HG02938 (cell line): ENCODE measurements around the gene UIMC1.
"Not testable (repeated sequence)": the region's sequence is repeated elsewhere in the genome, so short reads cannot be mapped to it uniquely, and the experiment has no call there.

Source experiments
- ATAC-seq: cut with Tn5 transposase; IDR thresholded peaks from one replicate; pipeline ENCODE4 v1.9.1; 2021; ENCODE audit warnings: mild to moderate bottlenecking, moderate library complexity; ENCODE audit not compliant: unreplicated experiment

Gene UIMC1

DNA sequence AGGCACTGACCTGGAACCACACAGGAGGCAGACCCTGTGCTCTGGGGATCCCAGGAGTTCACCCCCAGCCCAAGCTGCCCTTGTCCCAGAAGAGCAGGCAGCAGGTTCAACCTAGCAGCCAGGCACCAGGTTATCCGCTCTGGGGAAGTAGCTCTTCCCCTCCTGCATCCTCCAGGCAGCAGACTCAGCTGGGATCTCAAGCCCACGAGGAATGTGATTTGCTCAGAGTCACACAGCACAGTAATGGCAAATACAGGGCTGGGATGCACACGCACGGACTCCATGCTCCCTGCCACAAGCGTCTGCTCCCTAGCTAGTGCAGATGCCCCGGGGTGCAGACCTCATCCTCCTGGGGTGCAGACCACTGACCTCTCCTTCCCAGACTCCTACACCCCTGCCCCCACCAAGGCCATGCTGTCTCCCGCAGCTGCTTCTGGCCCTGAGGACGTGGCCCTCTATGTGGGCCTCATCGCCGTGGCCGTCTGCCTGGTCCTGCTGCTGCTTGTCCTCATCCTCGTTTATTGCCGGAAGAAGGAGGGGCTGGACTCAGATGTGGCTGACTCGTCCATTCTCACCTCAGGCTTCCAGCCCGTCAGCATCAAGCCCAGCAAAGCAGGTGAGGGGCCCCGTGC, 132.9 kb downstream of the UIMC1 start:
- no peak for ATAC-seq

DNA sequence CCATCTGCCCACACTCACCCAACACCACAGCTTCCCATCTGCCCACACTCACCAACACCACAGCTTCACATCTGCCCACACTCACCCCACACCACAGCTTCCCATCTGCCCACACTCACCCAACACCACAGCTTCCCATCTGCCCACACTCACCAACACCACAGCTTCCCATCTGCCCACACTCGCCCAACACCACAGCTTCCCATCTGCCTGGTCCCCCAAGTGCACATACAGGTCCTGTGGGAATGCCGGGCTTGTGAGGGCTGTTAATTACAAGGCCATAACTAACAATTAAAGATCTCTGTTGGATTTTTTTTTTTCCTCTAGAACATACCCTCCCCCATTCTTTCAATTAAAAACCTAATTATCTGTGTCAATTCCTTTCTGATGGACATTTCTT, 133.6 kb downstream of the UIMC1 start:
- ATAC-seq = not testable (repeated sequence)

DNA sequence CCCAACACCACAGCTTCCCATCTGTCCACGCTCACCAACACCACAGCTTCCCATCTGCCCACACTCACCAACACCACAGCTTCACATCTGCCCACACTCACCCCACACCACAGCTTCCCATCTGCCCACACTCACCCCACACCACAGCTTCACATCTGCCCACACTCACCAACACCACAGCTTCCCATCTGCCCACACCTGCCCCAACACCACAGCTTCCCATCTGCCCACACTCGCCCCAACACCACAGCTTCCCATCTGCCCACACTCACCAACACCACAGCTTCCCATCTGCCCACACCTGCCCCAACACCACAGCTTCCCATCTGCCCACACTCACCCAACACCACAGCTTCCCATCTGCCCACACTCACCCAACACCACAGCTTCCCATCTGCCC, 134.0 kb downstream of the UIMC1 start:
- ATAC-seq = not testable (repeated sequence)

DNA sequence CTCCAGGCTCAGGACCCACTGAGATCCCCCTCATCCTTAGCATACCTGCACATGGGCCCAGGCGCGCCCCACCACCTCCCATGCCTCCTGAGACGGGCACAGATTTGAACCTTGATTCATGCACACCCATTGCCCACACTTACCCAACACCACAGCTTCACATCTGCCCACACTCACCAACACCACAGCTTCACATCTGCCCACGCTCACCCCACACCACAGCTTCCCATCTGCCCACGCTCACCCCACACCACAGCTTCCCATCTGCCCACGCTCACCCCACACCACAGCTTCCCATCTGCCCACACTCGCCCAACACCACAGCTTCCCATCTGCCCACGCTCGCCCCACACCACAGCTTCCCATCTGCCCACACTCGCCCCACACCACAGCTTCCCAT, 135.9 kb downstream of the UIMC1 start:
- not testable (repeated sequence) for ATAC-seq

DNA sequence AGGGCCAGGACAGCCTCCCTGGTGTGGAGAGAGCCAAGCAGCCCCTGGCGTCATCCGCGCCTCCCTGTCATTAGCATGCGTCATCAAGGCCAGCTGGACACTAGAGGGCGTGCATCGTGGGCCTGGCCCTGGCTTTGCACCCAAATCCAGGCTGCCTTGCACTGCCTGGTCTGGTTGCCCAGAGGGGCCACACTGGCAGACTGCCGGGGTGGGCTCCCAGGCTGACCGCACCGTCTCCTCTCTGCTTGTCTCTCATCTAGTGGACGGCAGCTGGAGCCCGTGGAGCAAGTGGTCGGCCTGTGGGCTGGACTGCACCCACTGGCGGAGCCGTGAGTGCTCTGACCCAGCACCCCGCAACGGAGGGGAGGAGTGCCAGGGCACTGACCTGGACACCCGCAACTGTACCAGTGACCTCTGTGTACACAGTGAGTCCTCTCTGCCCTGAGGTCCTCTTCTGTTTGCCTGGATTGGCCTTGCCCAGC, 136.4 kb downstream of the UIMC1 start:
- ATAC-seq = no peak

DNA sequence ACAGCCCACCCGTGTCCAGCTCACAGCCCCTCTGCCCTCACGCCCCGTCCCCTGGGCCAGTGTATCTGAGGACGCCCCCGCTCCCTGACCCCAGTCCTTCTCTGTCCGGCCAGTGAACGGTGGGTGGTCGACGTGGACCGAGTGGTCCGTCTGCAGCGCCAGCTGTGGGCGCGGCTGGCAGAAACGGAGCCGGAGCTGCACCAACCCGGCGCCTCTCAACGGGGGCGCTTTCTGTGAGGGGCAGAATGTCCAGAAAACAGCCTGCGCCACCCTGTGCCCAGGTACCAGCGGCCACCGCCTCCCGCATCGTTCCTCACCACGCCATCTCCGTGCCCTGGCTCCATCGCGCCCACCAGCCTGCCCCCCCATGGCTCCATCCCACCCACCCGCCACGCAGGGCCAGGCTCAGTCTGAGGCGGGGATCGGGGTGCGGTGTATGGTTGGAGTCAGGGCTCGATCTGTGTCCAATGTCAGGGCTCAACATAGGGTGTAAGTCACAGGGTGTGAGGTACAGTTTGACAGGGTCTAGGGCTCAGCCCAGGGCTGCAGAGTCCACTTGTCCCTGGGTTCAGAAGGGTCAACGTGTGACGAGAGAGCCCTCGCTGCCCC, 137.0 kb downstream of the UIMC1 start:
- no peak for ATAC-seq

DNA sequence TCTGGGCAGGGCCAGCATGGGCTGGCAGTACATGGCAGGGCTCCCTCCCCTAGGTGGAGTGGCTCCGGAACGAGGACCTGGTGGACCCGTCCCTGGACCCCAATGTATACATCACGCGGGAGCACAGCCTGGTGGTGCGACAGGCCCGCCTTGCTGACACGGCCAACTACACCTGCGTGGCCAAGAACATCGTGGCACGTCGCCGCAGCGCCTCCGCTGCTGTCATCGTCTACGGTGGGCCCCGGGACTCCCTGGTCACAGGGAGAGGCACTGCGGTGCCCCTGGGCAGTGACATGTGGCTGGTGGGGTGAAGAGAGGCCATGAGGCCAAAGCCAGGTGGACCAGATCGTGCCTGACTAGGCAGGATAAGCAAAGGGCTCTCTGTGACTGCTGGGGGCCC, 137.8 kb downstream of the UIMC1 start:
- ATAC-seq = no peak

DNA sequence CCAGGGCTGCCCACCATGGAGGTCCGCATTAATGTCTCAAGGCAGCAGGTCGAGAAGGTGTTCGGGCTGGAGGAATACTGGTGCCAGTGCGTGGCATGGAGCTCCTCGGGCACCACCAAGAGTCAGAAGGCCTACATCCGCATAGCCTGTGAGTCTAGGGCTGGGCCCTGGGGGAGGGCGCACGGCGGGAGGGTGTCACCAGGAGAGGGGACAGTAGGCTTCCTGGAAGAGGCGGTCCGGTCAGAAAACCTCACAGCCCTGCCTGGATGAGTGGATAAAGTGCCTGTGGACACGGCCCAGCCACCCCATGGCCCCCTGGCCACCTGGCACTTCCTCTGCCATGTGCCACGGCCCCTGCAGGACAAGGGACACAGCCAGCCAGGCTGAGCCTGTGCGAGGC, 138.5 kb downstream of the UIMC1 start:
- ATAC-seq = no peak

DNA sequence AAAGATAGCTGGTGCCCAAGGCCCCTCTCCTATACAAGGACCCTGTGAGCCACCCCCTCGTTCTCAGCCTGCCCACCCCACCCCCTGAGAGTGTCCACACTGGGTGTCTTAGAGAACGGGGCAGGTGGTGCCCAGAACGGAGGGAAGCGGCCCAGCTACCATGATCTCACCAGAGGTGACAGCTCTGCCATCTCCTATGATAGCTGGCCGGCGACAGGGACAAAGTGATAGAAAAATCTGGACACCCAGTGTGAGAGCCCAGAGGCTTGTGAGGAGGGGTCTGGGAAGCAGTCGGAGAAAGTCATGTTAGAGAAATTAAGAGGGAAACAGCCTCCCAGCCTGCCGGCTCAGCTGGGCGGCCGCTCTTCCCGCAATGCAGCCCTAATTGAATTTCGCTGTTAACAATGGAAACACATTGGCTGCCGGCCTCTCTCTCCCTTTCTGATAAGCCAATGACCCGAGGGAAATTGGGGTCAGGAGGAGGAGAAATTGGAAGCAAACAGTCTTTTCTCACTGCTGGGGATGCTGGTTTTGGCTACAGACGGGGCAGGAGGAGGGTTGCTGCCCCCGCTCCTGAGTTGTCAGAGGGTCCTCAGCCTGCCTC, 139.8 kb downstream of the UIMC1 start:
- no peak for ATAC-seq

DNA sequence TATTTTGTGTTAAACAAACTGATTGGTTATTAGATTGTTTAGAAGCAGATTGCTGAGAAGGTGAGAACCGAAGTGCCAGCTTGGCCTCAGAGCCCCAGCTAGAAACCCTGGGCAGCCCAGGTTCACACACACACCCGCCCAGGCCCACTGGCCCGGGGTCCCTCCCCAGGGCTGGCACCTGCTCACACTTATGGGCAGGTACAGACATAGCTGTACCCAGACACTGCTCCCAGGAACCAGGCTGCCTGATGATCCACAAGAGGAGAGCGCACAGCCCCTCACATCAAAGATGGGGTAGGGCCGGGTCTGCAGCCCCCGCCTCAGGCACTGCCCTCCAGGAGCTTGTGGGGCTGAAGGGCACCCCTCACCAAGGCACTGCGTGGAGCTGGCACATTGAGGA, 140.6 kb downstream of the UIMC1 start:
- no peak for ATAC-seq

DNA sequence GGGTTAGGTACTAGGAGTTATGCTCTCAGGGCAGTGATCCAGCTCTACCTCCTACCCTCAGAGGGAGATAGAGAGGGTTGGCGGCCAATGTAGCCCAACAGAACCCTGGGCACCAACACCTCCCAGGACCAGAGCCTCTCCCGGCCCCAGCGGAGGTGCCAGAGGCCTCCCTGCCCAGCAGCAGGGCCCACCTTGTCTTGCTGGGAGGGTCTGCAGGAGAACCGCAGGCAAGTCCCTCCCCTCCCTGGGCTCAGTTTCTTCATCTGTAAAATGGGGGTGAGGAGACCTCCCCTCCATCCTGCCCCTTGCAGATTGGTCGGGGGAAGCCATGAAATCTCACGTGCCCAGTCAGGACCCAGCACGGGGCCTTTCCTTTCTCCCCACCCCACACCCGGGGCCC, 141.8 kb downstream of the UIMC1 start:
- no peak for ATAC-seq

DNA sequence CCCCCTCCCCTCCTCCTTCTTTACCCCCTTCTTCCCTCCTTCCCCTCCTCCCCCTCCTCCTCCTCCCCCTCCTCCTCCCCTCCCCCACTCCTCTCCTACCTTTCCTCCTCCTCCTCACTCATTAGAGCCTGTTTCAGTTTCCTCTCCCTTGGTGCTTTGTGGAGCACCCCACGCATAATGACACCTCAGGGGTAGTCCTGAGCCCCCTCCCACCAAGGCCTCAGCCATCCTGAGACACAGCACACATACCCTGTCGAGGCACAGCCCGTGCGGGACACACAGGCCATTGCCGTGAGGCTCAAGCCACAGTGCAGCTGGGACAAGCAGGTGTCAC, 142.8 kb downstream of the UIMC1 start:
- ATAC-seq = no peak

DNA sequence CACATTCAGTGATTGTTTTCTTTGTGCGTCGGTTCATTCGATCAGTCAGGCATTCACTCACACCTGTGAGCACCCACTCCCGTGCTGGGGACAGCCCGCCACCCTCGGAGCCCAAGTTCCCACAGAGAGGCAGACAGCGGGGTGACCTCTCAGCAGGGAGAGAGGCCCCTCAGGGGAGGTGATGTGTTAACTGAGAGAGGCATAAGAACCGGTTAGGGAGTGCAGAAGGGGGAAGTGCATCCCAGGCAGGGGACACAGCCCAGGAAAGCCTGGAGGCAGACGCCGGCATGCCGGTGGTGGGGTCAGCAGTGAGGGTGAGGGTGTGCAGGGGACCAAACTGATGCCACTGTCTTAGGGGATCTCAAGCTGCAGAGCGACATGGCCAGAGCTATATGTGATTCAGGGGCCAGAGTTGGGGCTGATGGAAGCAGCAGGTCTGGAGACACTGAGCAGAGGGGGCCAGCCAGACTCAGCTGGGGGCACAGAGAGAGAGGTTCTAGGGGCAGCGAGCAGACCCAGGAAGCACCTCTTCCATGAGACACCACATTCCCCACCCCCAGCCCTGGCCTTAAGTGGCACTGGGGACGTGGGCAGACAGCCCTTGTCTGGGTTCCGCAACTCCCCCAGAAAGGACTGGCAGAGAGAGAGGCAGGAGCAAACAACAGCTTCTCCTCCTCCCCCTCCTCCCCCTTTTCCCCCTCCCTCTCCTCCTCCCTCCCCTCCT, 143.4 kb downstream of the UIMC1 start:
- no peak for ATAC-seq

DNA sequence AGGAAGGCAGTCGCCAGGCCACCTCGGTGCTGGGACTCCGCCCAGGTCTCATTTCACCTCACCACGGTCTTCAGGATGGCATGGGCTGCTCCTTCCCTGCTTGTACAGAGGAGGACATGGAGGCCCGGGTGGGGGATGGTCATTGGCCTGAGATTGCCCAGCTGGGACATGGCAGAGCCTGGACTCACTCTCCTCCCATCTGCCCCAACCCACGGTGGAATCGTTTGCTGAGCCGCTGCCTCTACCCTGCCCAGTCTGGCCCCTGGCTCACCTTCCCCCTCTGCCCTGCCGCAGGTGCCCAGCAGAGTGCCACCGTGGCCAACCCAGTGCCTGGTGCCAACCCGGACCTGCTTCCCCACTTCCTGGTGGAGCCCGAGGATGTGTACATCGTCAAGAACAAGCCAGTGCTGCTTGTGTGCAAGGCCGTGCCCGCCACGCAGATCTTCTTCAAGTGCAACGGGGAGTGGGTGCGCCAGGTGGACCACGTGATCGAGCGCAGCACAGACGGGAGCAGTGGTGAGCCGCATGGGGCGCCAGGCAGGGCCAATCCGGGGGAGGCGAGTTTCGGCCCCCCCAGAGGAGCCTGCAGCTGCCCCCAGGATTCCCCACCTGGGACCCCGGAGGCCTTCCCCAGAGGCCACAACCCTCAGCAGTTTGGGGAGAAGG, 144.1 kb downstream of the UIMC1 start:
- ATAC-seq = no peak

DNA sequence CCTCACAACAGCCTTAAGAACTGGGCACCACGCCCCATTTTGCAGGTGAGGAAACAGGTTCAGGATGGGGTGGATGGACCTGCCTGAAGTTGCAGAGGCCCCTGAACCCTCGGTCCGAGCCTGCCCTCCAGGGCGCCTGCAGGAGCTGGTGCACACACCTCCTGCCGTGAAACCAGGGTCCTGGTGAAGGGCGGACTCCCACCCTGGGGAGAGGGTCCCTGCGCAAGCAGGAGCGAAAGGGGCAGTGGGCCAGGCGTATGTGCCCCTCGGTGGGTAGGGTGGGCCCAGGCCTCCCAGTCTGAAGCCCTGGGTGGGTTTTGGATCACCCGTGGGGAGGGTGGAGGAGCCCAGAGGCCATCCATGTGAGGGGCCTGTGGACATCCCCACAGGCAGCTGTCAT, 145.3 kb downstream of the UIMC1 start:
- ATAC-seq = no peak

DNA sequence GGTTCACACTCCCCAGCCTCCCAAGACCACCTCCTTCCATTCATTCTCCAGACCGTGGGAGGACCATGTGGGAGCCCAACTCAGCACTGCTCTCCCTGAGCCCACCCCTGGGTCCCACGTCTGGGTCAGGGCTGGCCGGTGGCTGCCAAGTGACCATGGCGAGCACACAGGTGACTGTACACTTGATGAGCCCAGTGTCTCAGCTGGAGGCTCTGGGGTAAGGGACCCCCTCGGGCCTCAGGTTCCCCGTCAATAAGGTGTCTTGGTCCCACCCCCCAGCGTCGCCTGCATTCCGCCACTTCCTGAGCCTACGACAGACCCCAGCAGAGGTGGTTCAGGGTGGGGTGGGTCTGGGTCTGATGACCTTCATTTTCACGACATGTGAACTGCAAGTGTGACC, 146.2 kb downstream of the UIMC1 start:
- ATAC-seq = no peak

DNA sequence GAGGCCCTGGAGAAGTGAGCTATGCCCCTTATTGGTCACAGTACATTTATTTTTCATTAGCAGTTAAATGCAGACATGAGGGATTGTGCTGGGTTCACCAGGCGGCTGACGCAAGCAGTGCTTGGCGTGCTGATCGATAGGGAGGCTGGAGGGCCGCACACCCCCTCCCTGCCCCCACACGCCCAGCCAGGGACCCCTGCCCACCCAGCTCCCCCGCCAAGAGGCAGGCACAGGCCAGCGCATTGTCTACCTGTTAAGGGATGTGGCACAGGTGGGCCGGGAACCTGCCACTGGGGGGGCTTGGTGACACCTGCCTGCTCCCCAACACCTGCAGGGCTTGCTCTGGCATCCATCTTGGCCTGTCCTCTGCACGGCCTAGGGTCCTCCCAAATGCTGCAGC, 146.7 kb downstream of the UIMC1 start:
- ATAC-seq = no peak

DNA sequence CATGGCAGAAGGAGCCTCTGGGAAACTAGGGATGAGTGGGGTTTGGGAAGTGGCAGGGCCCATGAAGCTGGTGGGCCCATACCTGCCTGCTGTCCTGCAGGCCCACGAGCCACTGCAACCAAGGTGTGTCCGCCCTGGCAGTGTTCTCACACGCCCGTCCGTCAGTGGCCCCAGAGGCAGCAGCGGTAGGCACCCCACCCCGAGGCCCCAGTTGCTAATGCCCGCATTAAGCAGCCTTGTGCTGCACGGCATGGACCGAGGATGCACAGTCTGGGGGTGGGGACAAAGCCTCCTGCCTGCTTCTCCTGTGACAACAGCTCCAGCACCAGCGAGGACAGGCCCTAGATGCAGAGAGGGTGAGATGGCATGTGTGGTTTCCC, 148.7 kb downstream of the UIMC1 start:
- ATAC-seq = no peak

DNA sequence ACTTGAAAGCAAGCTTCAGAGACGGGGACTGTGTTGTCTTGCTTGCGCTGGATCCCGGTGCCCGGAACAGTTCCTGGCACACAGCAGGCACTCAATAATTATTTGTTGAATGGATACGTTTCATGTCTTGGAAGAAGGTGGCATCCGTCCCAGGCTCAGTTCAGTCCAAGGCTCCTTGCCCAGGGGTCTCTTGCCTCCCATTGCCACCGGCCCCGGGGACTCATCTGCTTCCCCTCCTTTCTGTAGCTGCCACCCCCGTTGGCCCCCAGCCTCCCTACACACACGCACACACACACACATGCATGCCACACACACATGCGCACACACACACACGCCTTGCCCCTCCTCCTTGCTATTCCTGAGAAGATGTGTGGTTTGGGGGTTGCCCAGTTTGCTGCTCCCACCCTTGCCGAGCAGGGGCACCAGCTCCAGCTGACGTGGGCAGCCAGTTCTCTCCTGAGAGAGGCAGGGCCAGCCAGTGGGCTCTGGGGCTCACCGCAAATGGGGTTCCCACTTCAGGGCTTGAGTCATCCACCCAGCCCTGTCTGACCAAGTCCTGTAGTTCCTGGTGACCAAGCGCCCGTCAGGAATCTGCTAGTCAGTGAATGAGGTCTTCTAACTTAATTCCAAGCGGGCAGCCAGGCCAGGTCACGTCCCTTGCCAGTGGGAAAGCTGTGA, 149.2 kb downstream of the UIMC1 start:
- ATAC-seq = no peak

DNA sequence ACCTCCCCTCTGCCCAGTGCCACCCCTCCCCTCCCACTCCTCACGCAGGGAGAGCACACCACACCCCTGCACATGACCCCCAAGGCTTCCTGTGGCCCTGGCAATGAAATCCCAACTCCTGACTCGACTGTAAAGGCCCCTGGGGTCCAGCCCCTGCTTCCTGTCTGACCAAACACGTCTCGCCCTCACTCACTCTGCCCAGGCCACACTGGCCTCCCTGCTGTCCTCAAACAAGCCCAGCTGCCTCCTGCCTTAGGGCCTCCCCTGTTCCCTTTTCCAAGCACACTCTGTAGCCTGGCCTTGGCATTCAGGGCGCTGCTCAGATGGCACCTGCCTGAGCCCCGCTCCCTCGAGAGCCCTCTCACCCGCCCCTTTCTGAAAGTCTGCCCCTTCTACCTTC, 149.8 kb downstream of the UIMC1 start:
- no peak for ATAC-seq

DNA sequence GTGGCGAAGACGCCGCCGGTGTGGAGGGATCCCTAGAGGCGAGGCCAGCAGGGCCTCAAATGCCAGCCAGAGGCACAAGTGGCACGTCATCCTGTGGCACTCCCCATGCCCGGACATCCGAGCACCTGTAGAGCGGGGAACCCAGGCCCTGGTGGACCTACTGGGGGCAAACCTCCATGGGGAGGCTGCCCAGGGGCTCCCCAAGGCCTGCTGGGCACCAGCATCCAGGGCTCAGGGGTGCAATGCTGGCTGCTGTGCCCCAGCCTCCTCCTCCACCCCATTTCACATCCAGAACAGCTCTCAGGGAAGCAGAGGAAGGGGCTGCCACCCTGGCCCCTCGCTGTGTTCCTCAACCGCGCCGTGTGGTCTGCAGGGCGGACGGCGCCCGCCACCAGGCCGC, 151.0 kb downstream of the UIMC1 start:
- ATAC-seq = no peak
